Activated CD8-positive, alpha-beta memory T cell treated with anti-CD3 and anti-CD28 coated beads, Interleukin-2, amount 10 ng/mL, durations not matched to agents 7 days and 5 days (primary cell): ENCODE data around the gene ANKRD53. TPM values are rescaled to one million over a fixed set of nuclear protein-coding genes. Genes with fewer than 3 reads are reported as not detected.

Source experiments
- ATAC-seq: fragments of 150-1000 bp; cut with Tn5 transposase; one replicate; pipeline ENCODE4 v1.10.0; 2021; ENCODE audit warnings: moderate library complexity
- CTCF ChIA-PET: fragments of 350-600 bp; sonication (Branson Sonifier 250); formaldehyde crosslinking; loops from one replicate; lab custom pipeline; 2021; ENCODE audit warnings: antibody characterized with exemption; lab: Charles Lee
- DNase-seq: peaks from one replicate; pipeline ENCODE4 v3.0.0-alpha.2; 2020
- H3K27ac Mint-ChIP-seq: one replicate; pipeline ENCODE4 v1.8.0; 2021; ENCODE audit warnings: mild to moderate bottlenecking, mixed read lengths
- H3K27me3 Mint-ChIP-seq: one replicate; pipeline ENCODE4 v1.8.0; 2021; ENCODE audit warnings: mixed read lengths
- H3K36me3 Mint-ChIP-seq: one replicate; pipeline ENCODE4 v1.8.0; 2021; ENCODE audit warnings: mild to moderate bottlenecking, mixed read lengths
- H3K4me1 Mint-ChIP-seq: one replicate; pipeline ENCODE4 v1.8.0; 2021; ENCODE audit warnings: mixed read lengths
- H3K4me3 Mint-ChIP-seq: one replicate; pipeline ENCODE4 v1.8.0; 2021; ENCODE audit warnings: mild to moderate bottlenecking, moderate library complexity, mixed read lengths
- H3K9me3 Mint-ChIP-seq: one replicate; pipeline ENCODE4 v1.8.0; 2022; ENCODE audit warnings: low read depth, mixed read lengths
- total RNA-seq, 2 experiments: library from RNA; stranded (reverse); gene quantifications; one replicate each; pipeline ENCODE4 v1.2.3, GENCODE V29; 2021

The ANKRD53 gene, protein sequence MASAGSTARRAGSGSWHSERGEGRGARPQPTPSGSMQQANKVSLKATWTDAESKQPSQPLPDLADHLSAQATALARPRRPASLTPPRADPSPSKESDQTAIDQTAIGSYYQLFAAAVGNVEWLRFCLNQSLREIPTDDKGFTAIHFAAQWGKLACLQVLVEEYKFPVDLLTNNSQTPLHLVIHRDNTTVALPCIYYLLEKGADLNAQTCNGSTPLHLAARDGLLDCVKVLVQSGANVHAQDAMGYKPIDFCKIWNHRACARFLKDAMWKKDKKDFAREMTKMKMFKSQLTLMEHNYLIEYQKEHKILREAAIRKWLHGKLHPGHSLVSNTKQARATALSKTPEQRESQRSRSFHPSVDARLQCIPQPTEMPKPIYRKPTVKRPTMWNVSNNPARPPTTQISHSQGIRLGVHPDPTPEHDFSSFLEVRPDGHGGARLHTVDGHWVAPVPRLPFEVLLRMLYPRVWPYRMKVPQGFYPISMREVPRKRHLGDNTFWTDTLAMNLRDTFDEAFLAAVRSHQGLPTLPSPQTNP
- not detected for total RNA-seq

DNA sequence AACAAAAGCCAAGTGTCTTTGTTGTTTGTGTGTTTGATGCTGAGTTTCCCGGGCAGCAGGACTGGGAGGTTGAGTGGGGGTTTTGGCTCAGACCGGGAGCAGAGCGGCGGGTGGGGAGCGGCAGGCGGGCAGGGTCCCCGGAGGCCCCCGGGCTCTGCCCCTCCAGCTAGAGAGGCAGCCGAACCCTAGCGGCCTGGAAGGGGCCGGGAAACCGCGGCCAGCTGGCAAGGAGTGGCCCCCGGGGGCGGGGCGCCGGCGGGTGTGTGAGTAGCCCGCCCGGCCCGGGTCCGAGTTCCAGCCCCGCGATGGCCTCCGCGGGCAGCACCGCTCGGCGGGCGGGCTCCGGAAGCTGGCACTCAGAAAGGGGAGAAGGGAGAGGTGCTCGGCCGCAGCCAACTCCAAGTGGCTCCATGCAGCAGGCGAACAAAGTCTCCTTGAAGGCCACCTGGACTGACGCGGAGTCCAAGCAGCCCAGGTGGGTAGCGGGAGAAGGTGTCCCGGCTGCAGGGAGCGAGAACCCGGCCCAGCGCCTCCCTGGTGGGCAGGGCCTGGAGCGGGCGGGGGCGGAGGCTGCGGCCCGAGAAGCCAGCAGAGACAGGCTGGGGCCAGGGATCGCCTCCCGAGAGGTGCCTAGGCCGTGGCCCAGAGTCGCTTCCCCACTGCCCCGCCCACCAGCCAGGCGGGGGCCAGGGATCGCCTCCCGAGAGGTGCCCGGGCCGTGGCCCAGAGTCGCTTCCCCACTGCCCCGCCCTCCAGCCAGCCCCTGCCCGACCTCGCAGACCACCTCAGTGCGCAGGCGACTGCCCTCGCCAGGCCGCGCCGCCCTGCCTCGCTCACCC lies at the start of gene ANKRD53:
TSS of gene ANKRD53 (plus strand) at position 290 of the 839 bp plus-strand sequence. CDS start at position 306, 16 bp downstream.
- Mint-ChIP-seq H3K27me3 (peaks cover 8% of the 10 kb centered on the region), H3K4me1 (peaks cover 14% of the 10 kb centered on the region), H3K36me3 (no peaks in the 10 kb centered on the region), H3K27ac (peak within 1 kb of the TSS; percentile 80), H3K4me3 (peak within 1 kb of the TSS; percentile 78), H3K9me3 (no peaks in the 10 kb centered on the region)
- ATAC-seq (peak; percentile 46), DNase-seq (peak; percentile 41)
- CTCF ChIA-PET: interaction anchor here (1.2 to 5.5 kb wide), 5 partner anchors 12 to 30 kb away, joined by 4 to 57 read pairs (median 5); no protein-coding TSS in a partner anchor

DNA sequence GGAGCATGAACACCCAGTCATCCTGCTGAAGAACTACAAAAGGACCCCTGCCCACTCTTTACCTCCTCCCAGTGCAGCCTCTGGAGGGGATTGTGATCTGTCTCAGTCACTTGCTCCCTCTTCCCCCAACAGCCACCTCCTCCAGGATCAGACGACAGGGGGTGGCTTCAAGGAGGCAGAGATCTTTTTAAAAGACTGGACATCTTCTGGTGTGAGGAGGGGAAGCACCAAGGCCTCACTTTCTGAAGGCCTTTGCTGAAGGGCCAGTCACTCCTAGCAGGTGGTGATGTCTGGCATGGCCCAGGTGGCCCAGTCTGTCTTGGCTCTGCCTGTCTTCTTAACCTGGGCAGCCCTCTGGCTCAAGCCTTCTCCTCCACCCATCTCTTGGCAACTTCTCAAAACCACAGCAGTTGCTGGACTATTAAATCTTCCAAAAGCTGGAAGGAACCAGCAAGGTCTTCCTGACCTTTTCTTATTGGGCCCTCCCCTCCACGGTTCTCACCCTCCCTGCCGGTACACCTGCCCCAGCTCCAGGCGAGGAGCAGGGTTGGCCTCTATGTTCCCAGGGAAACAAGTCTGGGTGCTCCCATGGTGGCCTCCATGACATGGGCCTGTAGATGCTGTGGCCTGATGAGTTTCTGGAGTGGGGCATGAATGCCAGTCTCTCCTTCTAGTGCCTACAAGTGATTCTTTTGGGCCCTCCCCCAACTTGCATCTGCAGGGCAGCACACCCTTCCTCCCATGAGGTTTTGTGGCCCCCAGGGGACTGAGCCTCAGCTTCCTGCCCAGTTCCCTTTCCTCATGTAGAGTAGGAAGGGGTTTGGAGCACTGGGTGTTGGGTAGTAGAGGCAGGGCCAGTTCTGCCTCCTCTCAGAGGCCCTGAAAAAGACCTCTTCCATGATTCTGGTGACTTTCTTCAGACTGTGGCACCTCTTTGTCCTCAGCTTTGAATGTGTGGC lies 47.8 kb upstream of the ANKRD53 start:
- peak; percentile 15 for DNase-seq
- H3K27ac Mint-ChIP-seq: no peak overlapping the region
- H3K4me1 Mint-ChIP-seq: peaks cover 4% of the 10 kb centered on the region
- peaks cover 12% of the 10 kb centered on the region for H3K27me3 Mint-ChIP-seq
- H3K9me3 Mint-ChIP-seq: no peaks in the 10 kb centered on the region
- no peak overlapping the region for H3K4me3 Mint-ChIP-seq
- H3K36me3 Mint-ChIP-seq: no peaks in the 10 kb centered on the region
- ATAC-seq: no peak
- CTCF ChIA-PET: interaction anchor here (1.6 kb wide), 1 partner anchor 16 kb away, joined by 3 read pairs; no protein-coding TSS in a partner anchor

DNA sequence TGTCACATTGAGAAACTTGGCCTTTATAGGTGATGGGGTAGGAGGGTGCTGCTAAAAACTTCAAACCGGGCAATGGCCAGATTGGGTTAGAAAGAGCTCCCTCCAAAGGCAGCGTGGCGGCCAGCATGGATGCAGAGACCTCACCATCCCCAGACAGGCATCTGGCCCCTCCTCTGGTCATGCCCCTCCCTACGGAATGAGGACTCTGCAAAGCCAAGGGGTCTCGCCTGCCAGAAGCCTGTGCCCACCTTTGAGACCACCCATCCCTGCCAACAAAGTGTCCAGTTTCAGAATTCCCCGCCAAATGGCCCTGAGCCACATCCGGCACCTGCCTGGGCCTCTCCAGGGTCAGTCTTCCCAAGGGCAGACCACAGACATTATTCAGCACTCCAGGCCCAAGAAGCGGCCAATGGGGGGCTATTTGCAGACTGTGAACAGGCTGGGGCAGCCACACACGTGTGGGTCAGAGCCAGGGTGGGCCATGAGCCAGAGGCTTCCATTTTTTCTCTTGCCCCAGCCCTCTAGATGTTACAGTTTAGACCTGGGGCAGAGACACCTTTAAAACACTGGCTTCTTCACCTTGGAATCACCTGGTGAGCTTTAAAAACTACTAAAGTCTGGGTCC lies 46.9 kb upstream of the ANKRD53 start:
- Mint-ChIP-seq H3K9me3 (no peaks in the 10 kb centered on the region), H3K36me3 (no peaks in the 10 kb centered on the region), H3K4me1 (peaks cover 4% of the 10 kb centered on the region), H3K27ac (no peak overlapping the region), H3K27me3 (peaks cover 9% of the 10 kb centered on the region), H3K4me3 (no peak overlapping the region)
- peak; percentile 2 for DNase-seq
- CTCF ChIA-PET: interaction anchor here (1.0 kb wide), 1 partner anchor 12 kb away, joined by 3 read pairs; no protein-coding TSS in a partner anchor
- no peak for ATAC-seq

DNA sequence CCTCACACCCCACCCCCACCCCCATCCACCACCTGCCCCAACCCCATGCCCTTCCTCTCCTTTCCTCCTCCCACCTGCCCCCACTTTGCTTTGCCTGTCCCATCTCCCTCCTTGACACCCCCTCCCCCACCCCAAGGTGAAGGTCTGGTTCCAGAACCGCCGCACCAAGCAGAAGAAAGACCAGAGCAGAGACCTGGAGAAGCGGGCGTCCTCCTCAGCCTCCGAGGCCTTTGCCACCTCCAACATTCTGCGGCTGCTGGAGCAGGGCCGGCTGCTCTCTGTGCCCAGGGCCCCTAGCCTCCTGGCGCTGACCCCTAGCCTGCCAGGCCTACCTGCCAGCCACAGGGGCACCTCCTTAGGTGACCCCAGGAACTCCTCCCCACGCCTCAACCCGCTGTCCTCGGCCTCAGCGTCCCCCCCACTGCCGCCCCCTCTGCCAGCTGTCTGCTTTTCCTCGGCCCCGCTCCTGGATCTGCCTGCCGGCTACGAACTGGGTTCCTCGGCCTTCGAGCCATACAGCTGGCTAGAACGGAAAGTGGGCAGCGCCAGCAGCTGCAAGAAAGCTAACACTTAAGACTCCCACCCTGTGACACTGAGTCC lies 45.7 kb upstream of the ANKRD53 start:
- DNase-seq (peak; percentile 11), ATAC-seq (no peak)
- peaks cover 4% of the 10 kb centered on the region for H3K4me1 Mint-ChIP-seq
- H3K9me3 Mint-ChIP-seq: no peaks in the 10 kb centered on the region
- peaks cover 7% of the 10 kb centered on the region for H3K27me3 Mint-ChIP-seq
- no peak overlapping the region for H3K4me3 Mint-ChIP-seq
- H3K36me3 Mint-ChIP-seq: no peaks in the 10 kb centered on the region
- CTCF ChIA-PET: no interaction called here
- H3K27ac Mint-ChIP-seq: no peak overlapping the region

DNA sequence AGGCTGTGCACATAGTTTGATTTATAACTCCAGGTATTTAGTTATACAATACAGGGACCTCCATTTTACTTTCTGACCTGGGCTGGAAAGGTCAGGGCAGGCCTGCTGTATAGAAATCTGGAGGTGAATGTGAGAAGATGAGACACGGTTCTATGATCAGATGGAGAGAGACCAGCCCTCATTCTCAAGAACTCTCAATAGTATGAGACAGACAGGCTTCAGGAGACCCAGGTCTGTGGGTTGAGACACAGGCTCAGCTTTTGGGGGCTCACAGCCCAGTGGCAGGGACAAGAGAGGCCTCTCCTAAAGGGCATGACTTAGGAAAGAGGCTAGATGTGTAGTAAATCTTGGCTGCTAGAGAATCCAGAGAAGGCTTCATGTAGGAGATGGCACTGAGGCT lies 43.4 kb upstream of the ANKRD53 start:
- peaks cover 18% of the 10 kb centered on the region for H3K27me3 Mint-ChIP-seq
- peak; percentile 22 for DNase-seq
- no peak overlapping the region for H3K27ac Mint-ChIP-seq
- CTCF ChIA-PET: interaction anchor here (1.1 to 2.1 kb wide), 4 partner anchors 11 to 64 kb away, joined by 3 to 7 read pairs (median 3); no protein-coding TSS in a partner anchor
- no peaks in the 10 kb centered on the region for H3K36me3 Mint-ChIP-seq
- no peak for ATAC-seq
- H3K9me3 Mint-ChIP-seq: no peaks in the 10 kb centered on the region
- no peak overlapping the region for H3K4me3 Mint-ChIP-seq
- peaks cover 4% of the 10 kb centered on the region for H3K4me1 Mint-ChIP-seq

DNA sequence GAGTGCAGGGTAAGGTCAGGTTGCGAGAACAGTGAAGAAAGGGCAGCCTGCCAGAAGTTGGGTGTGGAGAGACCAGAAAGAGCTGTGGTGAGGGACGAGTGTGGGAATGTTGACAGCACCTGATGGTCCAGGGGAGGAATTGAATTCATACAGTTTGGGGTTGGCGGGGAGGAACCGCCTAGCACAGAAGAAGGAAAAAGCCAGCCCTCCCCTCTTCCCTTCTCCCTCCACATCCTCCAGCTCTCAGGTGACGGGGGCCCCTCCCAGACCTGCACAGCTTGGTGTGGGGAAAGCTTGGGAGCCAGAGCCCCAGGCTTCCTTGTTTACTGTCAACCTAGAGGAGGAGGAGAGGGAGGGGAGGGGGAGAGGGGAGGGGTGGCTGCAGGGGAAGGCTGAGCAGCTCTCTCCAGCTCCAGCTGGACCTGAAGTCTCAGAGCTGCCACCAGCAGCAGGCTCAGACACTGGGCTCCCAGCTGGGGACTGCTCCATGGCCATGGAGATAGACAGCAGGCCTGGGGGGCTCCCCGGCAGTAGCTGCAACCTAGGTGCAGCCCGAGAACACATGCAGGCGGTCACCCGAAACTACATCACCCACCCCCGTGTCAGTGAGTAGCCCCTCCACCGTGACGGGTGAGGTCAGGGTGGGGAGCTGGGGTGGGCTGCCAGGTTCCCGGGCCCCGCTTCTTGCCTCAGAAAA lies 42.8 kb upstream of the ANKRD53 start, which contains the start of gene ATP6V1B1:
TSS of gene ATP6V1B1 (plus strand) at position 433 of the 697 bp plus-strand sequence. CDS start at position 488, 55 bp downstream.
- Mint-ChIP-seq H3K9me3 (no peaks in the 10 kb centered on the region), H3K4me1 (peaks cover 4% of the 10 kb centered on the region), H3K4me3 (no peak within 1 kb of the TSS), H3K27ac (no peak within 1 kb of the TSS), H3K36me3 (no peaks in the 10 kb centered on the region), H3K27me3 (peaks cover 22% of the 10 kb centered on the region)
- DNase-seq (peak; percentile 32), ATAC-seq (no peak)
- CTCF ChIA-PET: interaction anchor here (1.1 to 2.1 kb wide), 3 partner anchors 13 to 65 kb away, joined by 3 to 7 read pairs (median 3); no protein-coding TSS in a partner anchor

DNA sequence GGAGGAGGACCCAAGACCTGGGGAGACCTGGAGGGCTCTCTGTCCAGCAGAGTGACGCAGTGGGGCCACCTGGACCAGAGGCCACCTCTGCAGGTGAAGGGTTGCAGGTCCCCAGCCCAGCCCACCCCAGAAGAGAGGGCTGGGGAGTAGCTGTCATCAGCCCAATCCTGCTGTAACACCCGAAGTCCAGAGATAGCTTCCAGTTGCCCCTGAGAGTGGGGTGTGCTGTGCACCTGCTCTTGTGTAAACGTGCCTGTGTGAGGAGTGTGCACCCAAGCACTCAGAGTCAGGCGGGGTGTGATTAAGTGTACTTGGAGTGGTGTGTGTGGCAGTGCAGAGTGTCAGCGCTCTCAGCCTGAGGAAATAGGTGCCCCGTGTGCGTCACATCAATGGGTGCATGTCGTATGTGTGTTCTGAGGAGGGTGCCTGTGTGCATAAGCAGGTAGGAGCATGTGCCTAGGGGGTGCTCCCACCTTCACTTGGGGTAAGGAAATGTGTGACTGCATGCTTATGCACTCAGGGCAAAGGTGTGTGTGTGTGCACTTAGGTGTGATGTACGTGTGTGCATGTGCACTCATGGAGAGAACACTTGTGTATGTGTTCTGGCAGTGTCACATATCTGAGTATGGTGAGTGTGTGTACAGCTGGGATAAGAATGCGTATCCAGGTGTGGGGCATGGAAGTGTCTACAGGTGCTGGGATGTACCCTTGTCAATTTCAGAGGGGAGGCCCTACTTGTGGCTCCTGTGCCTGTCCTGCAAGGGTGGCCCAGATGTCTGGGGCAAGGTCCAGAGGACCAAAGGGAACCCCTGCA lies 42.1 kb upstream of the ANKRD53 start:
- ATAC-seq (no peak), DNase-seq (peak; percentile 22)
- Mint-ChIP-seq H3K4me1 (no peaks in the 10 kb centered on the region), H3K9me3 (no peaks in the 10 kb centered on the region), H3K27ac (no peak overlapping the region), H3K36me3 (no peaks in the 10 kb centered on the region), H3K4me3 (no peak overlapping the region), H3K27me3 (peaks cover 24% of the 10 kb centered on the region)
- CTCF ChIA-PET: interaction anchor here (0.6 to 3.9 kb wide), 4 partner anchors 11 to 1006 kb away, joined by 3 to 19 read pairs (median 5); no protein-coding TSS in a partner anchor

DNA sequence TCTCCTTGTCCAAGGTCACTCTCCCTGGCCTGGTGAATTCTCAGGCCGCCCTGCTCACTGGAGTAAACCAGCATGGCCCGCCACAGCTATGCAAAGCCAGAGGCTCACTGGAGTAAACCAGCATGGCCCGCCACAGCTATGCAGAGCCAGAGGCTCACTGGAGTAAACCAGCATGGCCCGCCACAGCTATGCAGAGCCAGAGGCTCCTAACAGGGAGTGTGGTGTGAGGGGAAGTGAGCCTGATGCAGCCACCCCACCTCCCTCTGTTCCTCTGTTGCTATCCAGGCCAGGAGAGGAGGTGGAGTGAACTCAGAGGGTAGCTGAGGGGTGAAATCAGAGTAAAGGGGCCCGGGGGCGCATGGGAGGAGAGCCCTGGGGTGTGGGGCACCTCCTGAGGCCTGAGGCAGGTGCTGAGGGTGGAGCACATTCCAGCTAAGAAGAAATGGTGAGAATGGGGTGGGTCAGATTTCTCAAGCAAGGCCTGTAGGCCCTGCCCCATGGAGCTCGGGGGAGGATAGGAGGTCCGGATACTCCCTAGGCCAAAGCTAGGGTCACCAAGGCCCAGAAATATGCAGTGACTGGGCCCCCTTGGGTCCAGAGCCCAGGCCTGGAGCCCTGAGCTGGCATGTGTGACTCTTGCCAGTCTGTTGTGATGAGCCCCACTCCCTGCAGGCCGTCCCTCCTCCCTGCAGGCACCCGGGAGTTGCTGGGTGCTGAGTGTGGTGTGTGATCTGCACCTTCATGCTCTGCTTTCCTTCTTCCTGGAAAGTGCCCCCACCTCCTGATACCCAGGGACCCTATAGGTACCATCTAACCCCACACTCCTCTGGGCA lies 41.2 kb upstream of the ANKRD53 start:
- H3K27ac Mint-ChIP-seq: no peak overlapping the region
- no peaks in the 10 kb centered on the region for H3K36me3 Mint-ChIP-seq
- DNase-seq (no peak), ATAC-seq (no peak)
- H3K27me3 Mint-ChIP-seq: peaks cover 27% of the 10 kb centered on the region
- H3K9me3 Mint-ChIP-seq: no peaks in the 10 kb centered on the region
- H3K4me1 Mint-ChIP-seq: no peaks in the 10 kb centered on the region
- H3K4me3 Mint-ChIP-seq: no peak overlapping the region
- CTCF ChIA-PET: interaction anchor here (0.6 to 3.9 kb wide), 2 partner anchors 10 to 1007 kb away, joined by 3 to 19 read pairs; no protein-coding TSS in a partner anchor

DNA sequence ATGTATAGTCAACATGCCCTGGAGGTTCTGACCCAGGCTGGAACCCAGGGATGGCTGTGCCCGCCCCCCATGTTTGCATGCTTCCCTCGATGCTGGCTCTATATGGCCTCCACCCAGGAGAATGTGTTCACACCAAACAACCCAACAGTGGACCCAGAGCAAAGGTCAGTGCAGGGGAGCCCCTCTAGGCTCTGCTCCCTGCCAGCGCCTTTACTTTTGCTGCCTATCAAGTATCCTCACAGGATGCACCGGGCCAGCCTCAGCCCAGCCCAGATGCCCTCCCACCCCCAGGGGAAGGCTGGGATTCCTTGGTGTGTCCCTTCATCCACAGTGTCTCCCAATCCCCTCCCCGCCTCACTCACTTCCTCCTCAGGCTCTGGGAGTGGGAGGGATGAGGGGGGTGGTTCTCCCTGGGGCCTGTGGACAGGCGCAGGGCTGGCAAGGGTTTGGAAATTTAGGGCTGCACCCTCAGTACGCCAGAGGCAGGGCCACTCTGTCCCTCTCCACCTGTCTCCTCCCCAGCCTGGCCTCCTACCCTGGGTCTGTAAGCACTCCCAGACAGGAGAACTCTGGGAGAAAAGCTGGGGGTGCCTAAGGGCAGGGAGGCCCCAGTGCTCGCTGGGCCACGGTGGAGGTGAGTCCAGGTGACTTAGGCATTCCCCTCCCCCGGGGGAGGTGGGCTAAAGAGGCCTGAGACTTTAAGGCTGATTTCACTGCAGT lies 40.4 kb upstream of the ANKRD53 start:
- Mint-ChIP-seq H3K4me3 (no peak overlapping the region), H3K4me1 (no peaks in the 10 kb centered on the region), H3K27ac (no peak overlapping the region), H3K36me3 (no peaks in the 10 kb centered on the region), H3K27me3 (peaks cover 27% of the 10 kb centered on the region), H3K9me3 (no peaks in the 10 kb centered on the region)
- CTCF ChIA-PET: interaction anchor here (0.8 to 3.9 kb wide), 2 partner anchors 9 to 66 kb away, joined by 3 to 19 read pairs; no protein-coding TSS in a partner anchor
- ATAC-seq (no peak), DNase-seq (no peak)
